Measurements from ENCODE around the gene CDK14.

GRCh38 chr7:90570373-90570959, 25.7 kb upstream of the CDK14 start:
- no peak for TF ChIP-seq CTCF (IDR thresholded peaks at IDR 0.05; ENCODE audit: low read length)
- no peak for TF ChIP-seq EZH2 (IDR thresholded peaks at IDR 0.05; ENCODE audit: borderline replicate concordance, low read length)
